B cell (primary cell): ENCODE results near the gene DNAJB2. TPM values are rescaled to one million over a fixed set of nuclear protein-coding genes. Genes with fewer than 3 reads are reported as not detected.

Experiments used
- ATAC-seq: fragments of 200-7000 bp; cut with Tn5 transposase; one replicate; pipeline ENCODE4 v1.10.0; 2021; ENCODE audit warnings: low read depth, mild to moderate bottlenecking, moderate number of reproducible peaks, moderate library complexity
- CTCF ChIA-PET: fragments of 350-600 bp; sonication (Branson Sonifier 250); formaldehyde crosslinking; loops from one replicate; lab custom pipeline; 2021; ENCODE audit warnings: antibody characterized with exemption, inconsistent platforms; lab: Charles Lee
- POLR2A ChIA-PET: fragments of 350-600 bp; sonication (Branson Sonifier 250); formaldehyde crosslinking; loops from one replicate; lab custom pipeline; 2021; ENCODE audit warnings: antibody characterized with exemption; lab: Charles Lee
- DNase-seq: peaks from one replicate; pipeline ENCODE4 v3.0.0; 2013
- H2AFZ ChIP-seq: 2 replicates; pipeline ENCODE4 v1.6.1; 2012; ENCODE audit warnings: mild to moderate bottlenecking, low read depth, low read length; ENCODE audit not compliant: insufficient read depth, poor library complexity, severe bottlenecking
- H3K27ac ChIP-seq, 2 donors: 1 replicate in 1 of 2; 2 replicates in 1 of 2; pipeline ENCODE4 v1.5.1; 2012 to 2013; ENCODE audit warnings: low read length in 2 of 2, mild to moderate bottlenecking in 2 of 2, moderate library complexity in 1 of 2
- H3K27me3 ChIP-seq, 4 experiments: fragments of 200-600 bp in 1 of 4; sonication (generic) in 1 of 4; replicated peaks in 1 of 4; 1 replicate in 2 of 4; 2 replicates in 2 of 4; pipeline versions ENCODE4 v1.6.1 to v1.7.0; 2013 to 2016; ENCODE audit warnings: low read length in 3 of 4, mild to moderate bottlenecking in 2 of 4, mixed read lengths in 1 of 4, moderate library complexity in 1 of 4; ENCODE audit not compliant: insufficient read depth in 4 of 4, control insufficient read depth in 3 of 4; ENCODE audit errors: control extremely low read depth in 1 of 4
- H3K36me3 ChIP-seq, 2 experiments: replicated peaks in 1 of 2; 1 replicate in 1 of 2; 2 replicates in 1 of 2; pipeline versions ENCODE4 v1.6.1 to v1.7.1; 2013; ENCODE audit warnings: low read length in 1 of 2; ENCODE audit not compliant: insufficient read depth in 2 of 2, control insufficient read depth in 1 of 2; ENCODE audit errors: control extremely low read depth in 1 of 2, extremely low read depth in 1 of 2
- H3K4me1 ChIP-seq, 2 donors: fragments of 200-600 bp in 1 of 2; sonication (generic) in 1 of 2; 1 replicate in 1 of 2; 2 replicates in 1 of 2; pipeline versions ENCODE4 v1.5.1 to v1.6.1; 2013 to 2017; ENCODE audit warnings: low read length in 2 of 2; ENCODE audit not compliant: control insufficient read depth in 2 of 2, insufficient read depth in 2 of 2
- H3K4me2 ChIP-seq: replicated peaks from 2 replicates; pipeline ENCODE3; 2012; ENCODE audit warnings: mild to moderate bottlenecking, low read depth, low read length; ENCODE audit not compliant: poor library complexity, severe bottlenecking
- H3K4me3 ChIP-seq, 5 experiments: fragments of 200-600 bp in 1 of 5; sonication (generic) in 1 of 5; 1 replicate in 3 of 5; 2 replicates in 2 of 5; pipeline versions ENCODE4 v1.5.1 to v1.7.0; 2011 to 2016; ENCODE audit warnings: low read length in 4 of 5, mild to moderate bottlenecking in 4 of 5, low read depth in 2 of 5, control low read depth in 1 of 5, moderate library complexity in 1 of 5; ENCODE audit not compliant: insufficient read depth in 1 of 5; ENCODE audit errors: control extremely low read depth in 1 of 5, extremely low read depth in 1 of 5
- H3K79me2 ChIP-seq: fragments of 200-600 bp; sonication (generic); one replicate; pipeline ENCODE4 v1.6.0; 2016; ENCODE audit warnings: low read length; ENCODE audit not compliant: control insufficient read depth, insufficient read depth
- H3K9ac ChIP-seq: fragments of 200-600 bp; sonication (generic); 2 replicates; pipeline ENCODE4 v1.6.1; 2017; ENCODE audit warnings: mild to moderate bottlenecking, low read length, moderate library complexity
- H3K9me3 ChIP-seq, 3 donors: one replicate each; pipeline versions ENCODE4 v1.6.1 to v1.7.1; 2013; ENCODE audit warnings: low read length in 2 of 3; ENCODE audit not compliant: control insufficient read depth in 2 of 3, insufficient read depth in 1 of 3; ENCODE audit errors: control extremely low read depth in 1 of 3
- H4K20me1 ChIP-seq: 2 replicates; pipeline ENCODE4 v1.6.0; 2012; ENCODE audit warnings: mild to moderate bottlenecking, low read length; ENCODE audit not compliant: insufficient read depth, control insufficient read depth, poor library complexity, severe bottlenecking
- H3K27ac Mint-ChIP-seq: one replicate; pipeline ENCODE4 v1.8.0; 2021; ENCODE audit warnings: mixed read lengths
- H3K27me3 Mint-ChIP-seq: one replicate; pipeline ENCODE4 v1.8.0; 2021; ENCODE audit warnings: mixed read lengths
- H3K4me1 Mint-ChIP-seq: one replicate; pipeline ENCODE4 v1.8.0; 2021; ENCODE audit warnings: mixed read lengths
- H3K4me3 Mint-ChIP-seq: one replicate; pipeline ENCODE4 v1.8.0; 2021; ENCODE audit warnings: mixed read lengths
- H3K9me3 Mint-ChIP-seq: one replicate; pipeline ENCODE4 v1.8.0; 2022; ENCODE audit warnings: mixed read lengths; ENCODE audit not compliant: insufficient read depth
- CTCF ChIP-seq: fragments of 200-600 bp; IDR thresholded peaks from one replicate; pipeline ENCODE4 v1.8.0; 2022; ENCODE audit warnings: antibody characterized with exemption, mild to moderate bottlenecking
- EZH2 ChIP-seq: IDR thresholded peaks from 2 replicates; pipeline ENCODE4 v1.6.1; 2012; ENCODE audit warnings: borderline replicate concordance, low read depth, mild to moderate bottlenecking, moderate library complexity, low read length; ENCODE audit not compliant: insufficient read depth, poor library complexity, severe bottlenecking
- WGBS: methylation state at CpG from one replicate; pipeline ENCODE4 v1.1.5; 2013; ENCODE audit warnings: missing lambda C conversion rate; ENCODE audit not compliant: insufficient coverage; 5-methylcytosine and 5-hydroxymethylcytosine counted together
- intact Hi-C: fragments of 100-400 bp; cut with micrococcal nuclease; formaldehyde crosslinking; loops from one replicate; pipeline ENCODE4 v1.10.0; 2022
- polyA plus RNA-seq: library from polyadenylated mRNA; depleted of rRNA; stranded (reverse); fragments of >200 nt; gene quantifications from 2 replicates; pipeline ENCODE4 v1.2.3, GENCODE V29; 2012
- total RNA-seq, 2 donors: library from RNA; stranded (reverse); fragments of 120-200 nt in 1 of 2; gene quantifications; 1 replicate in 1 of 2; 2 replicates in 1 of 2; pipeline versions ENCODE4 v1.2.3 to v1.2.4, GENCODE V29; 2013 to 2022

Gene DNAJB2
- total and polyA plus RNA-seq, 2 donors (not counting 1 experiment from before 2014, with no cell fraction given): 127 to 184 TPM

DNA sequence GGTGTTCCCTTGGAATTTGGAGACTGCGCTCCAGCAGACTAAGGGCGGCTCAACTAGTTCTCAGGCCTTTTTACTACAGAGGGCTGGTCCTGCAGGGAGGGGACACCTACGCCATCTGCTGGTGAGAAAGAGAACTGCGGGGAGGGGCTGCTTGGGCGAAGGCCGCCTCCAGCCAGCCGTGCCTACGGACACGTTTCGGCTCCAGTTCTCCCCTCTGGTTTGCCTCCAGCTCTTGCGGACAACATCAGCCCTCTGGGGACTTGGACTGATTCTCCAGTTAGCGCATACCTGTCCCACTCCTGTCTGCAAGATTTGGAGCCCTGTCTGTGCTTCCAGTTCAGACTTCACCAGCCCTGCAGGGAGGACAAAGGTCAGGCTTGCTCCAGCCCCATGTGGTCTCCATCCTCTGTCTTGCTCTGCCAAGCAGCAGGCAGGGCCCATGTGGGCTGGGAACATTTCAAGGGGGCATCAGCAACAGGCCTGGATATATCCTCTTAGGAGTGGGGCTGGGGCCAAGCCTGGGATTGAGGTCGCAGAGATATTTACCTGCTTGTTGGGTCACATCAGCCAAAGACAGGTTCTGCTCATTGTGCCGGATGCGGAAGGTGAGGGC, 19.7 kb downstream of the DNAJB2 start:
- peak; percentile 90 for DNase-seq
- TF ChIP-seq CTCF (peak; percentile 93), EZH2 (no peak)
- Mint-ChIP-seq H3K27ac (no peak overlapping the region), H3K4me1 (peaks cover 13% of the 10 kb centered on the region), H3K4me3 (no peak overlapping the region), H3K9me3 (no peaks in the 10 kb centered on the region), H3K27me3 (peaks cover 25% of the 10 kb centered on the region)
- Histone ChIP-seq H2AFZ (peak overlapping the region; percentile 68), H3K9me3 (no peaks in the 10 kb centered on the region), H3K27me3 (peaks cover 0 to 22% (median 1%) of the 10 kb centered on the region in 4 experiments), H3K4me3 (no peak overlapping the region), H3K36me3 (no peaks in the 10 kb centered on the region), H3K79me2 (no peaks in the 10 kb centered on the region), H3K9ac (no peak overlapping the region), H3K4me1 (peaks cover 14 to 19% of the 10 kb centered on the region in 2 donors), H3K27ac (no peak overlapping the region), H3K4me2 (peak overlapping the region; percentile 37), H4K20me1 (no peaks in the 10 kb centered on the region)
- CTCF ChIA-PET: interaction anchor here (0.7 to 10.3 kb wide), 17 partner anchors 7 to 230 kb away, joined by 3 to 136 read pairs (median 5); partner anchors contain the start of genes ANKZF1, ATG9A, CNPPD1 and DNAJB2
- 20% methylated on average over 13 of the region's 15 CpGs for WGBS
- peak; percentile 63 for ATAC-seq
- intact Hi-C loops: loop anchor here (1.0 to 5.0 kb wide), 5 partner anchors 45 to 241 kb away; partner anchors contain the start of genes DNPEP and NHEJ1
- POLR2A ChIA-PET: no interaction called here

- Histone ChIP-seq H3K9me3 (no peaks in the 10 kb centered on the region), H2AFZ (no peak overlapping the region), H3K9ac (no peak overlapping the region), H3K27me3 (peaks cover 0 to 22% (median 1%) of the 10 kb centered on the region in 4 experiments), H4K20me1 (no peaks in the 10 kb centered on the region), H3K27ac (no peak overlapping the region), H3K79me2 (no peaks in the 10 kb centered on the region), H3K36me3 (no peaks in the 10 kb centered on the region), H3K4me3 (no peak overlapping the region), H3K4me2 (no peak overlapping the region), H3K4me1 (peaks cover 10 to 15% of the 10 kb centered on the region in 2 donors)
- Mint-ChIP-seq H3K4me3 (no peak overlapping the region), H3K4me1 (peaks cover 10% of the 10 kb centered on the region), H3K9me3 (no peaks in the 10 kb centered on the region), H3K27ac (no peak overlapping the region), H3K27me3 (peaks cover 28% of the 10 kb centered on the region)
- intact Hi-C loops: loop anchor here (5.0 kb wide), 1 partner anchor 88 kb away; the partner anchor contains the start of gene DNPEP
- 78% methylated on average over 6 of the region's 6 CpGs for WGBS
- no peak for ATAC-seq
- ChIA-PET CTCF (interaction anchor here (0.7 to 10.3 kb wide), 15 partner anchors 8 to 230 kb away, joined by 3 to 136 read pairs (median 5); partner anchors contain the start of genes ANKZF1, ATG9A, CNPPD1 and DNAJB2), POLR2A (no interaction called here)
- DNase-seq: peak; percentile 13
- TF ChIP-seq CTCF (no peak), EZH2 (no peak)
These were observed 20.2 kb downstream of the DNAJB2 start for GRCh38 chr2:219299372-219299760.
